Fibroblast of mammary gland (primary cell): Measurements from ENCODE around the gene CHAF1A.

Source experiments
- DNase-seq: peaks from one replicate; pipeline ENCODE4 v3.0.0-alpha.2; 2010; ENCODE audit warnings: low read depth
- H3K4me3 ChIP-seq: 2 replicates; pipeline ENCODE4 v1.5.1; 2011; ENCODE audit warnings: low read depth, mild to moderate bottlenecking, low read length, moderate library complexity; ENCODE audit not compliant: control insufficient read depth
- TF ChIP-seq, protein P1 (sequence below): conservative IDR thresholded peaks from 2 replicates; pipeline ENCODE4 v1.5.1; 2011; ENCODE audit warnings: low read depth, low read length, inconsistent platforms; ENCODE audit not compliant: control insufficient read depth, insufficient read depth

The CHAF1A gene

DNA sequence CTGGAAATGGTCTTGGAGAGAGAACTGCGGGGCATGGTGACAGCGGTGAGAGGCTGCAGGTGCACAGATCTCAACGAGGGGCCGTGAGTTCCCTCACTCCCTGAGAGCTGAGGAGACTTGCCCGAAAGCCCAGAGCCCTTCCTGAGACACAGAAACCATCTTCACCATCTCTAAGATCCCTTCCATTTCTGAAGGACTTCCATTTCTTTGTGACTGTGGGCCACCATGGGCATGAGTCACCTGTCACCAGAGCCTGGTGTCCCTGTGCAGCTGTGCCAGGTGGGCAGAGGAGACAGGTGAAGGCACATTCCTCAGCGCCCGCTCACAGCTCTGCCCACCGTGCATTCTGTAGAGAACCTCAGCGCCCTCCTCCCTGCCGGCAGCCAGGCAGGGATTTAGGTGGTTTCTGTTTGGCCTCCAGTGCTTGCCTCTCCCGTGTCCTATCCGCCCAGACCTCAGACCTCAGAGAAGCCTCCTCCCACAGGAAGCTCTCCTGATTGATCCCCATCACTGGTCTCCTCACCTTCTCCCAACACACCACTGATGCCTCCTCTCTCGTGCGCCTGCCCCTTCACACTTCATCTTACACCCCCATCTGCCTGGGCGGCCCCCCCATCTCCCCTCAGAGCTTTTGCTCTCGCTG is 26.3 kb upstream of the CHAF1A start:
- TF ChIP-seq, protein P1, sequence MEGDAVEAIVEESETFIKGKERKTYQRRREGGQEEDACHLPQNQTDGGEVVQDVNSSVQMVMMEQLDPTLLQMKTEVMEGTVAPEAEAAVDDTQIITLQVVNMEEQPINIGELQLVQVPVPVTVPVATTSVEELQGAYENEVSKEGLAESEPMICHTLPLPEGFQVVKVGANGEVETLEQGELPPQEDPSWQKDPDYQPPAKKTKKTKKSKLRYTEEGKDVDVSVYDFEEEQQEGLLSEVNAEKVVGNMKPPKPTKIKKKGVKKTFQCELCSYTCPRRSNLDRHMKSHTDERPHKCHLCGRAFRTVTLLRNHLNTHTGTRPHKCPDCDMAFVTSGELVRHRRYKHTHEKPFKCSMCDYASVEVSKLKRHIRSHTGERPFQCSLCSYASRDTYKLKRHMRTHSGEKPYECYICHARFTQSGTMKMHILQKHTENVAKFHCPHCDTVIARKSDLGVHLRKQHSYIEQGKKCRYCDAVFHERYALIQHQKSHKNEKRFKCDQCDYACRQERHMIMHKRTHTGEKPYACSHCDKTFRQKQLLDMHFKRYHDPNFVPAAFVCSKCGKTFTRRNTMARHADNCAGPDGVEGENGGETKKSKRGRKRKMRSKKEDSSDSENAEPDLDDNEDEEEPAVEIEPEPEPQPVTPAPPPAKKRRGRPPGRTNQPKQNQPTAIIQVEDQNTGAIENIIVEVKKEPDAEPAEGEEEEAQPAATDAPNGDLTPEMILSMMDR: no peak
- no peak overlapping the region for H3K4me3 ChIP-seq
- no peak for DNase-seq

DNA sequence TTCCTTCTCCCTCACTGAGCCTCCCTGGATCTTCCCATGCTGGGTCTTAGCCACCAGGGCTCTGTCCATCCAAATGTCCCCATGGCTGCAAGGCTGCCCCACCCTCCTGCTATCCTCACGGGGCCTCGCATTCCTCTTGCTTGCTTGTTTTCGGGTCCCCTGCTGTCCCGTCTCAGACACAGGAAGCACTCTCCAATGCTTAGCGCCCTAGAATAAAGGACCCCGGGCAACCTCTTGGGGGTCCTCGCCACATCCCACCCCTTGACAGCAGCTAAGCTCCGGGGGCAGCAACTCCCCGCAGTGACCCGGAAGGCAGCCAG is 25.8 kb upstream of the CHAF1A start:
- TF ChIP-seq, protein P1: no peak
- no peak for DNase-seq

DNA sequence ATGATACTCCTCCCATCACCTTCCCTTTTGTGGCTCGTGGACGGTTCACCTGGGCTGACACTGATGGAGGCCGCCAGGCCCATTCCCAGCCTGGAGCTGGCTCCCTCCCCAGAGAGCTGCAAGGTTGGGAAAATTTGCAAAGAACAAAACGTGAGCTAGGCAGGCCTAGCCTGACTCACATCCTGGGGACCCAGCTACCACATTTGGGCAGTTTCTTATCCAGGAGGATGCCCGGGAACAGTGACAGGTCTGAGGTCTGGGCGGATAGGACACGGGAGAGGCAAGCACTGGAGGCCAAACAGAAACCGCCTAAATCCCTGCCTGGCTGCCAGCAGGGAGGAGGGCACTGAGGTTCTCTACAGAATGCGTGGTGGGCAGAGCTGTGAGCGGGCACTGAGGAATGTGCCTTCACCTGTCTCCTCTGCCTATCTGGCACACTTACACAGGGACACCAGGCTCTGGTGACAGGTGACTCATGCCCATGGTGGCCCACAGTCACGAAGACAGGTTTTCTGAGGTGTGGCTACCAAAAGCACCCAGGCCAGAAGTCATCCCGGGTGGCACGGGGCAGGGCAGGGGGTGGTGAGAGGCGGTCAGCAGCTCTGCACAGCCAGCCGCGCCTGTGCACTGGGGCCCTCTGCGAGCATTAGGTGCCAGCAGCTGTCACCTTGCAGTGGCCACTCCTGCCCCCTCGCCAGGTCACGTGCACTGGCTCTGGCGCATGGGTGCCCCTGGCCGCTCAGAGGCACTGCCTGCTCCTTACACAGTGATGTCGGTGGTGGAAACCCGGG is 25.3 kb upstream of the CHAF1A start:
- peak; percentile 57 for DNase-seq
- no peak overlapping the region for H3K4me3 ChIP-seq
- TF ChIP-seq, protein P1: no peak

More for the DNA sequence above, 25.8 kb upstream of the CHAF1A start:
- no peak overlapping the region for H3K4me3 ChIP-seq

DNA sequence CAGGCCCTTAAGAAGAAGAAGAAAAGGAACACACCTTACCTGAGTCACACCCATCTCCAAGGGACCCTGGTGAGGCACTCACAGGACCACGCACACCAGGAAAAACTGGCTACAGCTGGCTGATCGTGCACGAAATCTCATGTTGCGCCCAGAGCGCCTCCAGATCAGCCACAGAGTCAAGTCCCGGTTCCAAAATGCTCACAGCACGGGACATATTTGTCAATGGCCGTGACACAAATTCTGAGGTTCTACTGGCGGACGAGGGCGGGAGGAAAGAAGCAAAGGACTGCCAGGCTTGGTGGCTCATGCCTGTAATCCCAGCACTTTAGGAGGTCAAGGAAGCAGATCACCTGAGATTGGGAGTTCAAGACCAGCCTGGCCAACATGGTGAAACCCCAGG is 23.6 kb upstream of the CHAF1A start:
- TF ChIP-seq, protein P1: no peak
- H3K4me3 ChIP-seq: no peak overlapping the region
- DNase-seq: no peak

DNA sequence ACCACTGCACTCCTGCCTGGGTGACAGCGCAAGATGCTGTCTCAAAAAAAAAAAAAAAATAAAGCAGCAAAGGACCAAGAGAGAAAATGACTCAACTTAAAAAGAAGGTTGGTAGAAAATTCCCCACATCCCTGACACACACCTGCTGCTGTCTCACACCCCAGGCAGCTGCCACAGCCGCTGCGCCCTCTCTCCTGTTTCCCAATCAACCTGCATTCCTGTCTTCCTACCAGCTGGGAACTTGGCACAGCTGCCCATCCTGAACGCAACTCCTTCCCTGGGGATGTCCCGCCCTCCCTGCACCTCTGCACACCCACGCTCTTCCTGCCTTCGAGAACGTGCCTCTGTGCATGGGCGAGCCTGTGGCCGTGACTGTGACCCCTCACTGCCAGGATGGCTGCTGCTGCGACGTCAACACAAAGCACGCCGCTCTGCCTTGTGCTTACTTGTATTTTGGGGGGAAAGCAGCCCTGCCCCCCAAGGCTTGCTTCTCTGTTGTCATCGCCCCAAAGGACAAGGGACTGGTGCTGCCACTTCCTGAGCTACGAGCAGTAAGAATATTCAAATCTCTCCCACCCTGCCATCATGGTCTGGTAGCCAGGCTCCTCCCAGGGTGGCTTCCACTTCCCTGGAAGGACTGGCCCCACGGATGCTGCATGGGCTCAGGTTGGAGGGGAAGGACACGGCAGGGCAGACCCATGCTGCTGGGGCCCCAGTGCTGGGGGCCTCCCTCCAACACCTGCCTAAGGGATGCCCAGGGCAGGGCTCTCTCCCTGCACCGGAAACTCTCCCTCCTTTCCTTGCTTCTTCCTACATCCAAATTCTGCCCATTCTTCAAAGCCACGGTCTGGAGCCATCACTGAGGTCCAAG is 22.8 kb upstream of the CHAF1A start:
- TF ChIP-seq, protein P1: no peak
- H3K4me3 ChIP-seq: no peak overlapping the region
- DNase-seq: peak; percentile 60

DNA sequence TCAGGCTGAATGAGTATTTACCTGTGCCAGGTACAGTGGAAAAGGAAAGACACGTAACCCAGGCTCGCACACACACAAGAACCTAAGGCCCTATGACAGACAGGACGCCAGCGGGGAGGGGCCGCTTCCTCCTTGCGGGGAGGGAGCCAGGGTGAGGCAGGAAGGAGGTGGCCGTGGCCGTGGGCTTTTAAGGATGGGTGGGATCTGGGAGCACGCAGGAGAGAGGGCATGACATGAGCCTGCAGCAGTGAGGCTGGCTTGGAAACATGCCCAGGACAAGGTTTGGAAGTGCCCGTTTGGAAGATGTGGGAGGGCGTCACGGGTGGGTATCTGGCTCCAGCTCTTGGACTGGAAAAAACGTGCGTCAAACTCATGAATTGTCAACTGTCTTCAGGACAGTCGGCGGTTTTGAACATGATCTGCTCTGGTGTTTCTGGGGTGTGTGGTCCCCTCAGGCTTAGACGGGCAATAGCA is 22.1 kb upstream of the CHAF1A start:
- no peak overlapping the region for H3K4me3 ChIP-seq
- TF ChIP-seq, protein P1: no peak
- no peak for DNase-seq
